PC-9 (cell line): ENCODE data around the gene SEC14L1. TPM values are rescaled to one million over a fixed set of nuclear protein-coding genes. Genes with fewer than 3 reads are reported as not detected.
"Not testable (repeated sequence)": the region's sequence is repeated elsewhere in the genome, so short reads cannot be mapped to it uniquely, and the experiment has no call there.

Source experiments
- BruUV-seq: library from RNA; stranded (reverse); fragments of 400-500 nt; replicated peaks from 2 replicates; lab custom pipeline; 2021; lab: Mats Ljungman, UMichigan
- CTCF ChIA-PET: fragments of 300-600 bp; sonication (Branson Sonifier 250); formaldehyde crosslinking; loops from one replicate; lab custom pipeline; 2022; ENCODE audit warnings: antibody characterized with exemption; lab: Charles Lee
- POLR2A ChIA-PET: fragments of 300-600 bp; sonication (Branson Sonifier 250); formaldehyde crosslinking; loops from one replicate; lab custom pipeline; 2022; ENCODE audit warnings: antibody characterized with exemption; ENCODE audit not compliant: unreplicated experiment; lab: Charles Lee
- DNase-seq, 2 experiments: peaks; one replicate each; pipeline versions ENCODE4 v3.0.0 to v3.0.0-alpha.2; 2015 to 2022; ENCODE audit warnings: mixed read lengths in 1 of 2
- H2AFZ ChIP-seq: fragments of 200-600 bp; sonication (generic); 2 replicates; pipeline ENCODE4 v1.8.1; 2017; ENCODE audit warnings: antibody characterized with exemption
- H3F3A ChIP-seq: fragments of 200-600 bp; sonication (generic); 2 replicates; pipeline ENCODE4 v1.8.1; 2017; ENCODE audit warnings: antibody characterized with exemption, mild to moderate bottlenecking, low read depth; ENCODE audit not compliant: insufficient read depth
- H3K27ac ChIP-seq: fragments of 200-600 bp; sonication (generic); 2 replicates; pipeline ENCODE4 v1.6.1; 2016; ENCODE audit warnings: mixed run types
- H3K27me3 ChIP-seq: fragments of 200-600 bp; sonication (generic); 2 replicates; pipeline ENCODE4 v1.6.1; 2016; ENCODE audit warnings: low read depth, mixed run types; ENCODE audit not compliant: insufficient read depth
- H3K36me3 ChIP-seq: fragments of 200-600 bp; sonication (generic); 2 replicates; pipeline ENCODE4 v1.6.1; 2016; ENCODE audit warnings: low read depth, mixed run types
- H3K4me1 ChIP-seq: fragments of 200-600 bp; sonication (generic); replicated peaks from 2 replicates; pipeline ENCODE4 v1.6.1; 2016; ENCODE audit warnings: mixed run types; ENCODE audit not compliant: insufficient read depth
- H3K4me2 ChIP-seq: fragments of 200-600 bp; sonication (generic); 2 replicates; pipeline ENCODE4 v1.6.1; 2017; ENCODE audit warnings: mixed run types
- H3K4me3 ChIP-seq: fragments of 200-600 bp; sonication (generic); 2 replicates; pipeline ENCODE4 v1.6.1; 2016; ENCODE audit warnings: mixed run types
- H3K79me2 ChIP-seq: fragments of 200-600 bp; sonication (generic); 2 replicates; pipeline ENCODE4 v1.6.1; 2017; ENCODE audit warnings: low read depth, mixed run types
- H3K9me2 ChIP-seq: fragments of 200-600 bp; sonication (generic); 2 replicates; pipeline ENCODE4 v1.8.1; 2017; ENCODE audit warnings: mild to moderate bottlenecking; ENCODE audit not compliant: insufficient read depth
- H3K9me3 ChIP-seq: fragments of 200-600 bp; sonication (generic); 2 replicates; pipeline ENCODE4 v1.8.1; 2016; ENCODE audit warnings: low read depth; ENCODE audit not compliant: insufficient read depth
- H4K20me1 ChIP-seq: fragments of 200-600 bp; sonication (generic); 2 replicates; pipeline ENCODE4 v1.8.1; 2017; ENCODE audit not compliant: insufficient read depth
- EZH2 ChIP-seq: fragments of 200-600 bp; sonication (generic); IDR thresholded peaks from 2 replicates; pipeline ENCODE4 v1.8.0; 2017; ENCODE audit warnings: antibody characterized with exemption, low read depth
- intact Hi-C: fragments of 100-400 bp; cut with micrococcal nuclease; formaldehyde crosslinking; loops from one replicate; pipeline ENCODE4 v1.10.0; 2022; ENCODE audit not compliant: unreplicated experiment
- total RNA-seq: library from RNA; stranded (reverse); gene quantifications from 2 replicates; pipeline ENCODE4 v1.2.3, GENCODE V29; 2021
- TF ChIP-seq, protein P1 (sequence below): fragments of 200-600 bp; sonication (generic); conservative IDR thresholded peaks from 2 replicates; pipeline ENCODE4 v1.6.1; 2017; ENCODE audit warnings: mixed run types, antibody characterized with exemption, mild to moderate bottlenecking, moderate library complexity

Gene SEC14L1
- total RNA-seq, 1 experiment from 2014 or later = 83.1 TPM

DNA sequence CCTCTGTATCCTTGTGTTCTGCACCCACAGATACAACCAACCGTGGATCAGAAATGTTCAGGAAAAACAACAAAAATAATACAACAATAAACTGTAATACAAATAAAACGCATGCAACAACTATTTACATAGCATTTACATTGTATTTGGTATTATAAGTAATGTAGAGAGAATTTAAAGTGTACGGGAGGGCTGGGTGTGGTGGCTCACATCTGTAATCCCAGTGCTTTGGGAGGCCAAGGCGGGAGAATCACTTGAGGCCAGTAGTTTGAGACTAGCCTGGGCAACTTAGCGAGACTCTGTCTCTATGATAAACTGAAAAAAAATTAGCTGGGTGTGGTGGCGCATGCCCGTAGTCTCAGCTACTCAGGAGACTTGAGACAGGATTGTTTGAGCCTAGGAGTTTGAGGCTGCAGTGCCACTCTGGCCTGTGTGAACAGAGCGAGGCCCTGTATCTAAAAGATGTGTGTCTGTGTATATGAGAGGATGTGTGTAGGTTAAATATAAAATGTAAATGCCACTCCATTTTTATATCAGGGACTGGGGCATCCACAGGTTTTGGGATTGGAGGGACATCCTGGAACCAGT, 13.3 kb downstream of the SEC14L1 start:
- H3K4me3 ChIP-seq = no peak overlapping the region
- 0 out of 2 replicates have a peak, but pooled peaks cover 2% of the 10 kb centered on the region for H3K36me3 ChIP-seq
- no peak for TF ChIP-seq EZH2
- TF ChIP-seq, protein P1, sequence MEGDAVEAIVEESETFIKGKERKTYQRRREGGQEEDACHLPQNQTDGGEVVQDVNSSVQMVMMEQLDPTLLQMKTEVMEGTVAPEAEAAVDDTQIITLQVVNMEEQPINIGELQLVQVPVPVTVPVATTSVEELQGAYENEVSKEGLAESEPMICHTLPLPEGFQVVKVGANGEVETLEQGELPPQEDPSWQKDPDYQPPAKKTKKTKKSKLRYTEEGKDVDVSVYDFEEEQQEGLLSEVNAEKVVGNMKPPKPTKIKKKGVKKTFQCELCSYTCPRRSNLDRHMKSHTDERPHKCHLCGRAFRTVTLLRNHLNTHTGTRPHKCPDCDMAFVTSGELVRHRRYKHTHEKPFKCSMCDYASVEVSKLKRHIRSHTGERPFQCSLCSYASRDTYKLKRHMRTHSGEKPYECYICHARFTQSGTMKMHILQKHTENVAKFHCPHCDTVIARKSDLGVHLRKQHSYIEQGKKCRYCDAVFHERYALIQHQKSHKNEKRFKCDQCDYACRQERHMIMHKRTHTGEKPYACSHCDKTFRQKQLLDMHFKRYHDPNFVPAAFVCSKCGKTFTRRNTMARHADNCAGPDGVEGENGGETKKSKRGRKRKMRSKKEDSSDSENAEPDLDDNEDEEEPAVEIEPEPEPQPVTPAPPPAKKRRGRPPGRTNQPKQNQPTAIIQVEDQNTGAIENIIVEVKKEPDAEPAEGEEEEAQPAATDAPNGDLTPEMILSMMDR = no peak
- DNase-seq = no peak
- H4K20me1 ChIP-seq = no peaks in the 10 kb centered on the region
- ChIA-PET CTCF (no interaction called here), POLR2A (no interaction called here)
- H3K79me2 ChIP-seq = peaks cover 4% of the 10 kb centered on the region; the same call in 1 of the 2 replicates
- no peaks in the 10 kb centered on the region for H3K9me3 ChIP-seq
- H3K27me3 ChIP-seq = no peaks in the 10 kb centered on the region
- intact Hi-C loops = no loop called here
- no TSS peak for BruUV-seq
- no peaks in the 10 kb centered on the region for H3K9me2 ChIP-seq
- H3K4me1 ChIP-seq = no peaks in the 10 kb centered on the region
- H3K4me2 ChIP-seq = no peak overlapping the region
- H2AFZ ChIP-seq = no peak overlapping the region
- H3K27ac ChIP-seq = no peak overlapping the region
- no peaks in the 10 kb centered on the region for H3F3A ChIP-seq

DNA sequence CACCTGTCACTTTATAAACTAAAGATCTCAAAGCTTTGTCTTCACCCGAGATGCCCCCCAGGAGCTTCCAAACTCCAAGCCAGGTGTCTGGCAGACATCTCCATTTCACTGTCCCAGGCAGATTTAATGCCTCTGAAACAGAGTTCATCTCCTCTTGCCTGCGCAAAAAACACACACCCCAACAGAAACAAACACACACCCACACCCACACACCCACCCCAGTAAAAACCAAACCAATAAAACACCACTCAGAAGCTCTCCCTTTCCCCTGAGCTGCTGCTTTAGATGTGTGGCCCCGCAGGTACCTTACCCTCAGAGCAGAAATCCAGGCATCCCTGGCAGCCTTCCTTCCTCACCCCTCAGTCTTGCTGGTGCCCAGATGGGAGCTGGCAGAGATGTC, 14.4 kb downstream of the SEC14L1 start:
- H3K9me2 ChIP-seq = no peaks in the 10 kb centered on the region
- TF ChIP-seq EZH2 = no peak
- TF ChIP-seq, protein P1 = no peak
- intact Hi-C loops = no loop called here
- DNase-seq = no peak
- no peaks in the 10 kb centered on the region for H3F3A ChIP-seq
- H3K4me3 ChIP-seq = no peak overlapping the region
- no peak overlapping the region for H3K4me2 ChIP-seq
- peaks cover 2% of the 10 kb centered on the region; the same call in 1 of the 2 replicates for H4K20me1 ChIP-seq
- POLR2A ChIA-PET = interaction anchor here (0.6 kb wide), 1 partner anchor 832 kb away, joined by 6 read pairs; no protein-coding TSS in a partner anchor
- H3K27ac ChIP-seq = no peak overlapping the region
- H3K9me3 ChIP-seq = no peaks in the 10 kb centered on the region
- no peak overlapping the region for H2AFZ ChIP-seq
- no peaks in the 10 kb centered on the region for H3K27me3 ChIP-seq
- no peaks in the 10 kb centered on the region for H3K36me3 ChIP-seq
- peaks cover 4% of the 10 kb centered on the region; the same call in 1 of the 2 replicates for H3K79me2 ChIP-seq
- no peaks in the 10 kb centered on the region for H3K4me1 ChIP-seq
- BruUV-seq = no TSS peak
- CTCF ChIA-PET = interaction anchor here (0.6 kb wide), 1 partner anchor 52 kb away, joined by 5 read pairs; no protein-coding TSS in a partner anchor

DNA sequence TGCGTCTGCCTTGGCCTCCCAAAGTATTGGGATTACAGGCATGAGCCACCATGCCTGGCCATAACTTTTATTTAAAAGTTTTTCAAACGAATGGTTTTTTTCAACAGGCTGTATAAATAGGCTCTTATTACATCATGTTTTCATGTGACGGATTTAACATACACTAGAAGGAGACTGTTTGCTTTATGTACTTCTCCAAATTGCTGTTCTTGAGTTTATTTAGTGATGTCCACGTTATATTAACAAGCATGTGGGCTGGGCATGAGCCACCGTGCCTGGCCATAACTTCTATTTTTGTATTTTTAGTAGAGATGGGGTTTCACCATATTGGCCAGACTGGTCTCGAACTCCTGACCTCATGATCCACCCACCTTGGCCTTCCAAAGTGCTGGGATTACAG, 17.0 kb downstream of the SEC14L1 start:
- BruUV-seq = not testable (repeated sequence)

More for the DNA sequence above, 17.0 kb downstream of the SEC14L1 start:
- H3F3A ChIP-seq, H3K9me2 ChIP-seq, H3K27ac ChIP-seq, H3K79me2 ChIP-seq, intact Hi-C loops, H3K27me3 ChIP-seq, H2AFZ ChIP-seq, H3K4me2 ChIP-seq, H3K4me3 ChIP-seq, H3K36me3 ChIP-seq, POLR2A ChIA-PET, H3K4me1 ChIP-seq, H4K20me1 ChIP-seq, CTCF ChIA-PET, H3K9me3 ChIP-seq, DNase-seq: not testable (repeated sequence)
